ENCODE measurements around the gene NR2F2. TPM values are rescaled to one million over a fixed set of nuclear protein-coding genes. Genes with fewer than 3 reads are reported as not detected.

NR2F2 gene
- total RNA-seq, 1 donor from 2014 or later: 19.1 TPM

GRCh38 chr15:96355568-96356187, 25.2 kb downstream of the NR2F2 start:
- H3K4me3 ChIP-seq (ENCODE audit: low read depth, low read length): no peak overlapping the region
- H3K27me3 ChIP-seq (ENCODE audit: control insufficient read depth, insufficient read depth, low read length): no peaks in the 10 kb centered on the region
- no peaks in the 10 kb centered on the region for H3K36me3 ChIP-seq (ENCODE audit: control insufficient read depth, insufficient read depth, low read length)
- no peak for DNase-seq (ENCODE audit: low read depth)
- no peak for TF ChIP-seq CTCF (IDR thresholded peaks at IDR 0.05; ENCODE audit: insufficient read depth, low read length, poor library complexity, severe bottlenecking)

GRCh38 chr15:96356494-96357455, 26.3 kb downstream of the NR2F2 start:
- peak; percentile 87 for TF ChIP-seq CTCF (IDR thresholded peaks at IDR 0.05; ENCODE audit: insufficient read depth, low read length, poor library complexity, severe bottlenecking)
- Histone ChIP-seq H3K4me3 (ENCODE audit: low read depth, low read length) (peak overlapping the region; percentile 68), H3K27me3 (ENCODE audit: control insufficient read depth, insufficient read depth, low read length) (no peaks in the 10 kb centered on the region), H3K36me3 (ENCODE audit: control insufficient read depth, insufficient read depth, low read length) (no peaks in the 10 kb centered on the region)
- DNase-seq (ENCODE audit: low read depth): no peak

- TF ChIP-seq CTCF (IDR thresholded peaks at IDR 0.05; ENCODE audit: insufficient read depth, low read length, poor library complexity, severe bottlenecking): no peak
- Histone ChIP-seq H3K36me3 (ENCODE audit: control insufficient read depth, insufficient read depth, low read length) (no peaks in the 10 kb centered on the region), H3K4me3 (ENCODE audit: low read depth, low read length) (peak overlapping the region; percentile 68), H3K27me3 (ENCODE audit: control insufficient read depth, insufficient read depth, low read length) (no peaks in the 10 kb centered on the region)
- no peak for DNase-seq (ENCODE audit: low read depth)
Measured at GRCh38 chr15:96358001-96358801, 27.7 kb downstream of the NR2F2 start.

- DNase-seq (ENCODE audit: low read depth): no peak
- Histone ChIP-seq H3K4me3 (ENCODE audit: low read depth, low read length) (peak overlapping the region; percentile 3), H3K36me3 (ENCODE audit: control insufficient read depth, insufficient read depth, low read length) (no peaks in the 10 kb centered on the region), H3K27me3 (ENCODE audit: control insufficient read depth, insufficient read depth, low read length) (no peaks in the 10 kb centered on the region)
- no peak for TF ChIP-seq CTCF (IDR thresholded peaks at IDR 0.05; ENCODE audit: insufficient read depth, low read length, poor library complexity, severe bottlenecking)
Measured at GRCh38 chr15:96358821-96359615, 28.5 kb downstream of the NR2F2 start.
